GM23338 (cell line): Measurements from ENCODE around the gene IQGAP2.

Experiments used
- CTCF ChIP-seq, 2 experiments: fragments of 200-600 bp in 1 of 2; sonication (generic) in 1 of 2; conservative IDR thresholded peaks; 2 replicates each; pipeline versions ENCODE4 v1.5.1 to v1.6.1; 2016 to 2017; ENCODE audit warnings: antibody characterized with exemption in 2 of 2, low read depth in 2 of 2, mild to moderate bottlenecking in 2 of 2, moderate library complexity in 1 of 2
- POLR2AphosphoS5 ChIP-seq: IDR thresholded peaks from 2 replicates; pipeline ENCODE4 v1.6.1; 2016; ENCODE audit warnings: antibody characterized with exemption, low read depth
- REST ChIP-seq: IDR thresholded peaks from one replicate; pipeline ENCODE4 v1.6.1; 2018; ENCODE audit warnings: antibody characterized with exemption; ENCODE audit not compliant: unreplicated experiment

- TF ChIP-seq POLR2AphosphoS5 (no peak), REST (no peak), CTCF (conservative IDR thresholded peaks at IDR 0.05; ENCODE audit: low read depth in 2 of 2) (no peak)
Measured at GRCh38 chr5:76622973-76623596, 220.0 kb downstream of the IQGAP2 start, which contains the start of gene F2RL2.
